Spleen (tissue), 11 donors: ENCODE results near the gene ASCL5. TPM values are rescaled to one million over a fixed set of nuclear protein-coding genes. Genes with fewer than 3 reads are reported as not detected.
A peak's percentile ranks its signal among the peaks of the same experiment; 100 is the strongest.

ENCODE experiments used
- DNase-seq: peaks from one replicate; pipeline ENCODE4 v3.0.0-alpha.2; 2020
- H3K27ac ChIP-seq, 8 donors: fragments of 200-600 bp; sonication (generic) in 7 of 8; 1 replicate in 4 of 8; 2 replicates in 4 of 8; pipeline versions ENCODE4 v1.5.0 to v1.8.0; 2016 to 2021; ENCODE audit warnings: inconsistent platforms in 4 of 8, mild to moderate bottlenecking in 4 of 8, moderate library complexity in 1 of 8
- H3K27me3 ChIP-seq, 7 donors: fragments of 200-600 bp; sonication (generic) in 6 of 7; replicated peaks in 1 of 7; 1 replicate in 4 of 7; 2 replicates in 3 of 7; pipeline versions ENCODE4 v1.5.0 to v1.8.0; 2016 to 2021; ENCODE audit warnings: inconsistent platforms in 3 of 7, mild to moderate bottlenecking in 1 of 7
- H3K36me3 ChIP-seq, 6 donors: fragments of 200-600 bp; sonication (generic) in 5 of 6; 1 replicate in 4 of 6; 2 replicates in 2 of 6; pipeline versions ENCODE4 v1.5.0 to v1.8.0; 2016 to 2021; ENCODE audit warnings: inconsistent platforms in 2 of 6
- H3K4me1 ChIP-seq, 6 donors: fragments of 200-600 bp; sonication (generic) in 5 of 6; 1 replicate in 3 of 6; 2 replicates in 3 of 6; pipeline versions ENCODE4 v1.5.0 to v1.8.0; 2016 to 2021; ENCODE audit warnings: inconsistent platforms in 3 of 6
- H3K4me3 ChIP-seq, 8 donors: fragments of 200-600 bp; sonication (generic) in 7 of 8; 1 replicate in 4 of 8; 2 replicates in 4 of 8; pipeline versions ENCODE4 v1.5.0 to v1.8.0; 2016 to 2021; ENCODE audit warnings: inconsistent platforms in 4 of 8, mild to moderate bottlenecking in 4 of 8, moderate library complexity in 2 of 8
- H3K9me3 ChIP-seq, 8 donors: fragments of 200-600 bp; sonication (generic) in 7 of 8; 1 replicate in 4 of 8; 2 replicates in 4 of 8; pipeline versions ENCODE4 v1.5.0 to v1.8.0; 2016 to 2021; ENCODE audit warnings: inconsistent platforms in 4 of 8
- CTCF ChIP-seq, 11 experiments: fragments of 200-600 bp in 7 of 11; fragments of 450-650 bp in 4 of 11; sonication (generic) in 4 of 11; IDR thresholded peaks in 8 of 11; conservative IDR thresholded peaks in 3 of 11; 1 replicate in 7 of 11; 2 replicates in 4 of 11; pipeline versions ENCODE4 v1.4.0 to v1.8.0; 2016 to 2021; ENCODE audit warnings: antibody characterized with exemption in 11 of 11, inconsistent platforms in 4 of 11, mild to moderate bottlenecking in 1 of 11
- POLR2A ChIP-seq, 3 donors: fragments of 450-650 bp; IDR thresholded peaks; one replicate each; pipeline ENCODE4 v1.5.1; 2017; ENCODE audit warnings: antibody characterized with exemption in 3 of 3, mild to moderate bottlenecking in 1 of 3
- POLR2AphosphoS5 ChIP-seq, 3 donors: sonication (generic); formaldehyde crosslinking; IDR thresholded peaks; one replicate each; pipeline ENCODE4 v1.5.1; 2017; ENCODE audit warnings: antibody characterized with exemption in 3 of 3
- WGBS, 5 donors: extraction: QIAGEN DNeasy Blood & Tissue Kit in 3 of 5; methylation state at CpG; one replicate each; pipeline versions ENCODE4 v1.1.5 to v1.1.7; 2013 to 2018; 5-methylcytosine and 5-hydroxymethylcytosine counted together
- intact Hi-C: fragments of 100-400 bp; cut with DNase I; formaldehyde crosslinking; loops from one replicate; pipeline ENCODE4 v1.15.0; 2023; ENCODE audit warnings: low total_unique reads
- polyA plus RNA-seq, 3 donors: library from polyadenylated mRNA; stranded (reverse); fragments of 200-250 nt; gene quantifications; one replicate each; pipeline ENCODE4 v1.2.1, GENCODE V29; 2013
- total RNA-seq, 7 donors: library from RNA; depleted of rRNA in 3 of 7; stranded (reverse); fragments of >200 nt in 3 of 7; fragmentation: NEBNext Ultra II Directional in 4 of 7; extraction: Animal tissue kit (Norgen Biotek cat#: 25700) in 4 of 7; gene quantifications; one replicate each; pipeline versions ENCODE4 v1.1.0 to v1.2.1, GENCODE V29; 2016 to 2021
- donor health status: healthy with polysubstance abuse.
- donor health status: DM: no; HTN: no; CAD: no; lungs with moderate emphysema.
- donor health status: DM: no; HTN: no; CAD: no.
- donor health status: Bipolar disorder and iron deficiency.
- donor health status: healthy.
- donor health status: DM: no; HTN: no; CAD: no.
- donor health status: DM: yes; HTN: yes; CAD: no.

The ASCL5 gene
- total and polyA plus RNA-seq, 10 donors = 0.06 to 0.85 (median 0.09) TPM; not detected in 6

- H3K27me3 ChIP-seq = peaks cover 0 to 10% (median 0%) of the 10 kb centered on the region in 7 donors
- DNase-seq = no peak
- TF ChIP-seq CTCF (IDR thresholded peaks at IDR 0.05 in 8 of 11, conservative IDR thresholded peaks at IDR 0.05 in 3 of 11) (no peak), POLR2A (IDR thresholded peaks at IDR 0.05) (no peak), POLR2AphosphoS5 (IDR thresholded peaks at IDR 0.05) (peak in 2 of 3 donors; percentile 27 to 61)
- no peaks in the 10 kb centered on the region for H3K9me3 ChIP-seq
- WGBS, 5 donors = 45 to 75% (median 62%) methylated on average over 9 of the region's 9 CpGs
- H3K27ac ChIP-seq = peak overlapping the region in 2 of 8 donors; percentile 3 to 42
- no peaks in the 10 kb centered on the region for H3K36me3 ChIP-seq
- H3K4me3 ChIP-seq = no peak overlapping the region
- peaks cover 0 to 16% (median 10%) of the 10 kb centered on the region in 6 donors for H3K4me1 ChIP-seq
- intact Hi-C loops = no loop called here
Measured at GRCh38 chr1:201125019-201125418, 2.0 kb downstream of the ASCL5 start.

- no peak for DNase-seq
- Histone ChIP-seq H3K27me3 (peaks cover 0 to 18% (median 2%) of the 10 kb centered on the region in 7 donors), H3K4me3 (no peak overlapping the region), H3K27ac (no peak overlapping the region), H3K9me3 (no peaks in the 10 kb centered on the region), H3K36me3 (no peaks in the 10 kb centered on the region), H3K4me1 (peaks cover 0 to 23% (median 16%) of the 10 kb centered on the region in 6 donors)
- WGBS, 5 donors = 86 to 97% (median 92%) methylated on average over 1 of the region's 1 CpG
- TF ChIP-seq CTCF (IDR thresholded peaks at IDR 0.05 in 8 of 11, conservative IDR thresholded peaks at IDR 0.05 in 3 of 11) (no peak), POLR2AphosphoS5 (IDR thresholded peaks at IDR 0.05) (no peak), POLR2A (IDR thresholded peaks at IDR 0.05) (no peak)
- intact Hi-C loops = no loop called here
Measured at GRCh38 chr1:201123866-201124265, 3.1 kb downstream of the ASCL5 start.

- Histone ChIP-seq H3K36me3 (no peaks in the 10 kb centered on the region), H3K4me3 (no peak overlapping the region), H3K27ac (no peak overlapping the region), H3K27me3 (peaks cover 0 to 19% (median 2%) of the 10 kb centered on the region in 7 donors), H3K4me1 (peaks cover 0 to 23% (median 16%) of the 10 kb centered on the region in 6 donors), H3K9me3 (no peaks in the 10 kb centered on the region)
- 84 to 97% (median 93%) methylated on average over 10 of the region's 10 CpGs for WGBS, 5 donors
- no peak for DNase-seq
- intact Hi-C loops = no loop called here
- no peak for TF ChIP-seq CTCF (IDR thresholded peaks at IDR 0.05 in 8 of 11, conservative IDR thresholded peaks at IDR 0.05 in 3 of 11)
- no peak for TF ChIP-seq POLR2AphosphoS5 (IDR thresholded peaks at IDR 0.05)
- TF ChIP-seq POLR2A (IDR thresholded peaks at IDR 0.05) = no peak
Measured at GRCh38 chr1:201122321-201122957, 4.5 kb downstream of the ASCL5 start.
